Stomach (tissue), 4 donors: ENCODE data around the gene PDLIM5.

Experiments
- CTCF ChIP-seq, 7 experiments: fragments of 450-650 bp in 4 of 7; fragments of 200-600 bp in 3 of 7; sonication (generic) in 3 of 7; IDR thresholded peaks; one replicate each; pipeline ENCODE4 v1.5.1; 2016 to 2019; ENCODE audit warnings: antibody characterized with exemption in 7 of 7, control low read depth in 2 of 7, mild to moderate bottlenecking in 1 of 7
- POLR2AphosphoS5 ChIP-seq, 3 donors: sonication (generic); formaldehyde crosslinking; IDR thresholded peaks; one replicate each; pipeline ENCODE4 v1.6.1; 2016; ENCODE audit warnings: antibody characterized with exemption in 3 of 3

- no peak for TF ChIP-seq POLR2AphosphoS5 (IDR thresholded peaks at IDR 0.05)
- TF ChIP-seq CTCF (IDR thresholded peaks at IDR 0.05) = no peak
Observed at GRCh38 chr4:94468093-94468769, 16.5 kb downstream of the PDLIM5 start.
